Fibroblast of pulmonary artery (primary cell): ENCODE results near the gene PCYT2.

Experiments
- DNase-seq: peaks from one replicate; pipeline ENCODE4 v3.0.0-alpha.2; 2010; ENCODE audit warnings: low read depth
- H3K4me3 ChIP-seq: replicated peaks from 2 replicates; pipeline ENCODE4 v1.5.1; 2011; ENCODE audit warnings: low read depth, mild to moderate bottlenecking, control low read depth, low read length, moderate library complexity
- CTCF ChIP-seq: IDR thresholded peaks from 2 replicates; pipeline ENCODE4 v1.5.1; 2011; ENCODE audit warnings: mild to moderate bottlenecking, control low read depth, low read length, inconsistent platforms; ENCODE audit errors: missing control alignments

Gene PCYT2

DNA sequence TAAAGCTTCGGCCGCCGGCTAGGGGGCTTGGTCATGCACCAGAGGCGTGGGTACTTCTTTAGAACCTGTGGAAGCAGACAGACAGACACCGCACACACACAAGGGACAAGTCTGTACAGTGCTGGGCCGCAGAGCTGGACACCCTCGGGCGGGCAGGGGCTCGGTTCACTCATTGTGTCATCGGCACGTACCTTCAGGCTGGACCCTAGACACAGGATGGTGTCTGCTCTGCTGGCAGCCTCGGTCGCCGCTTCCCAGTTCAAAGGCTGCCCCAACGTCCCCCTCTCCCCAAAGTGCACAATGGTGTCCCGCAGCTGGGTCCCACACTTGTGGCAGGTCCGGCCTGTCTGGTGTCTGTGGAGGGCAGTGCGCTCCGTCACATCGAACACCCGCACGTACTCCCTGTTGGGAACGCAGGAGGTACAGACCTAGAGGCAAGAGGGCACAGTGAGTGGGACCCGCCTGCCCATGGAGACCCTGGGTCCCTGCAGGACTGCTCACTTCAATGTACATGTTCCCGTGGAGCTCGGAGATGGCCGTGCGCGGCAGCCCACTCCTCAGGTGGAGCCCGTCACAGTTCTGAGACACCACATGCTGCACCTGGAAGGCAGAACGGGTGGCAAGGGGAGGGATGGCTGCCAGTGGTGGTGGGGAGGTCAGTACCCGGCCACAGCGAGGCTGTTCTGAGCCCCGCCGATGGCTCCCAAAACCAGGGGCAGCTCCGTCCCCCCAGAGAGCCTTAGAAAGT lies 3.1 kb upstream of the PCYT2 start:
- no peak for TF ChIP-seq CTCF
- no peak overlapping the region for H3K4me3 ChIP-seq
- DNase-seq, result no peak

GRCh38 chr17:81913394-81914102 lies 2.3 kb upstream of the PCYT2 start:
- H3K4me3 ChIP-seq, result no peak overlapping the region
- no peak for TF ChIP-seq CTCF
- no peak for DNase-seq

GRCh38 chr17:81912441-81913309 lies 1.5 kb upstream of the PCYT2 start:
- H3K4me3 ChIP-seq, result no peak overlapping the region
- TF ChIP-seq CTCF, result no peak
- no peak for DNase-seq

DNA sequence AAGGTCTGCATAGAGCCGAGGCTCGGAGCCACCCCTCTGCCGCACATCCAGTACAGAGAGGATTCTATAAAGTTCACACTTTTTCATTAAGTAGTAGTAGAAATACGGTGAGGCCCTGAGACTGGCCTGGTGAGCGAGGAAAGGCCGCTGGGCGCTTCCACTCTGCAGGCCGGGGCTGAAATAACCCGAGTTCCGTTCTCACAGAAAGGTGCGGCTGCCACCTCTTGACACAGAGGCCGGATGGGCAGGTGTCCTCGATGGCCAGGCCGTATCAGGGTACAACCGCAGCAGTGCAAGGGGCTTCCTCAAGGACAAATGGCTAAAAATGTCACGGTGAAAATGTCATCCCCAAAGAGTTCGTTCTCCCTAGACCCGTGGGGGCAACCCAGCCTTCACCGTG lies 770 bp upstream of the PCYT2 start:
- H3K4me3 ChIP-seq, result no peak overlapping the region
- no peak for TF ChIP-seq CTCF
- no peak for DNase-seq

- no peak for DNase-seq
- peak overlapping the region; percentile 65 for H3K4me3 ChIP-seq
- no peak for TF ChIP-seq CTCF
Observed at GRCh38 chr17:81910840-81911276, 341 bp downstream of the PCYT2 start.

GRCh38 chr17:81909966-81910839 lies 996 bp downstream of the PCYT2 start:
- DNase-seq, result no peak
- TF ChIP-seq CTCF, result no peak
- peak overlapping the region; percentile 65 for H3K4me3 ChIP-seq
